Nephron progenitor cell (in vitro differentiated cells): ENCODE measurements around the gene ST6GALNAC1.

ENCODE experiments used
- DNase-seq: peaks from one replicate; pipeline ENCODE4 v3.0.0; 2021
- H3K27ac Mint-ChIP-seq: 2 replicates; pipeline ENCODE4 v1.8.0; 2021; ENCODE audit warnings: mild to moderate bottlenecking, moderate library complexity, mixed read lengths
- H3K27me3 Mint-ChIP-seq: 2 replicates; pipeline ENCODE4 v1.8.0; 2021; ENCODE audit warnings: mild to moderate bottlenecking, low read depth, mixed read lengths; ENCODE audit not compliant: poor library complexity
- H3K36me3 Mint-ChIP-seq: 2 replicates; pipeline ENCODE4 v1.8.0; 2021; ENCODE audit warnings: low read depth, mixed read lengths
- H3K4me1 Mint-ChIP-seq: 2 replicates; pipeline ENCODE4 v1.8.0; 2021; ENCODE audit warnings: mixed read lengths
- H3K4me3 Mint-ChIP-seq: 2 replicates; pipeline ENCODE4 v1.8.0; 2021; ENCODE audit warnings: mild to moderate bottlenecking, moderate library complexity, mixed read lengths
- H3K9me3 Mint-ChIP-seq: 2 replicates; pipeline ENCODE4 v1.8.0; 2021; ENCODE audit warnings: mild to moderate bottlenecking, moderate library complexity, mixed read lengths
- TF ChIP-seq, protein P1 (sequence below): fragments of 200-600 bp; sonication (generic); IDR thresholded peaks from 2 replicates; pipeline ENCODE4 v1.5.0; 2021; ENCODE audit warnings: antibody characterized with exemption

ST6GALNAC1 gene

DNA sequence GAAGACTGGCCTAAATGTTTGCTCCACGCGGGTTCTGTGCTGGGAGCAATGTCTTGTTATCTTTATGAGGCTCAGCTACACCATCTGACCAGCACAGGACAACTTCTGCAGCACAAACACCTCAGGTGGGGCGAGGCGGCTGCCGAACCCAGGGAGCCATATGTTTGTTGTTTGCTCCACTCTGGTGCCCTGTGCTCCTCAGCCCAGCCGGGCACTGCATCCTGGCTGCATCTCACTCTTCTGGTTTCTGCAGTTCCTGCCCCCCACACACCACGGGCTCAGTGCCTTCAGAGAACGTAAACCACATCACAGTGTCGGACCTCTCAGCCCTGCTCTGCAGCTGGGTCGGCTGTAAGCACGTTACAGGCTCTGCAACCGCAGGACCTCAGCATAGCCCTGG is 34.8 kb upstream of the ST6GALNAC1 start:
- no peaks in the 10 kb centered on the region for H3K36me3 Mint-ChIP-seq
- H3K4me3 Mint-ChIP-seq, result no peak overlapping the region
- no peak for DNase-seq
- H3K9me3 Mint-ChIP-seq, result no peaks in the 10 kb centered on the region
- H3K27me3 Mint-ChIP-seq, result no peaks in the 10 kb centered on the region
- TF ChIP-seq, protein P1, sequence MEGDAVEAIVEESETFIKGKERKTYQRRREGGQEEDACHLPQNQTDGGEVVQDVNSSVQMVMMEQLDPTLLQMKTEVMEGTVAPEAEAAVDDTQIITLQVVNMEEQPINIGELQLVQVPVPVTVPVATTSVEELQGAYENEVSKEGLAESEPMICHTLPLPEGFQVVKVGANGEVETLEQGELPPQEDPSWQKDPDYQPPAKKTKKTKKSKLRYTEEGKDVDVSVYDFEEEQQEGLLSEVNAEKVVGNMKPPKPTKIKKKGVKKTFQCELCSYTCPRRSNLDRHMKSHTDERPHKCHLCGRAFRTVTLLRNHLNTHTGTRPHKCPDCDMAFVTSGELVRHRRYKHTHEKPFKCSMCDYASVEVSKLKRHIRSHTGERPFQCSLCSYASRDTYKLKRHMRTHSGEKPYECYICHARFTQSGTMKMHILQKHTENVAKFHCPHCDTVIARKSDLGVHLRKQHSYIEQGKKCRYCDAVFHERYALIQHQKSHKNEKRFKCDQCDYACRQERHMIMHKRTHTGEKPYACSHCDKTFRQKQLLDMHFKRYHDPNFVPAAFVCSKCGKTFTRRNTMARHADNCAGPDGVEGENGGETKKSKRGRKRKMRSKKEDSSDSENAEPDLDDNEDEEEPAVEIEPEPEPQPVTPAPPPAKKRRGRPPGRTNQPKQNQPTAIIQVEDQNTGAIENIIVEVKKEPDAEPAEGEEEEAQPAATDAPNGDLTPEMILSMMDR, result no peak
- peaks cover 32% of the 10 kb centered on the region for H3K4me1 Mint-ChIP-seq
- no peak overlapping the region for H3K27ac Mint-ChIP-seq

DNA sequence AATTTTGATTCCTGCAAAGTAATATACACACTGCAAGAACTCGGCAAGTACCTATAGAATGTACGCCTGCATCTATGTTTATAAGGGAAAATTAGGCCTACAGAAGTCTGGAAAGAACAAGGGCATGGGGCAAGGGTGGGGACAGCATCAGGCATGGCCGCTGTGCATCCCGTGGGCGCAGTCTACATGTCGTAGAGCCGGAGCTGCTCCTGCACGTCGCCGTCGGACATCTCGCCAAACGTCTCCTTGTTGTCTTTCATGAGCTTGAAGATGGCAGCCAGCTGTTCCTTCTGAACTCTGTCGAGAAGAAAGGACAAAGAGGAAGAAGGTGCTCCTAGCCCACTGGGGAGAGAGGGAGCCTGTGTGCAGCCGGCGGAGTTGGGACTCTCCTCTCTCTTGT is 33.8 kb upstream of the ST6GALNAC1 start:
- Mint-ChIP-seq H3K27ac (no peak overlapping the region), H3K4me3 (no peak overlapping the region), H3K9me3 (no peaks in the 10 kb centered on the region), H3K36me3 (no peaks in the 10 kb centered on the region), H3K27me3 (no peaks in the 10 kb centered on the region), H3K4me1 (peaks cover 27% of the 10 kb centered on the region)
- TF ChIP-seq, protein P1, result no peak
- no peak for DNase-seq

DNA sequence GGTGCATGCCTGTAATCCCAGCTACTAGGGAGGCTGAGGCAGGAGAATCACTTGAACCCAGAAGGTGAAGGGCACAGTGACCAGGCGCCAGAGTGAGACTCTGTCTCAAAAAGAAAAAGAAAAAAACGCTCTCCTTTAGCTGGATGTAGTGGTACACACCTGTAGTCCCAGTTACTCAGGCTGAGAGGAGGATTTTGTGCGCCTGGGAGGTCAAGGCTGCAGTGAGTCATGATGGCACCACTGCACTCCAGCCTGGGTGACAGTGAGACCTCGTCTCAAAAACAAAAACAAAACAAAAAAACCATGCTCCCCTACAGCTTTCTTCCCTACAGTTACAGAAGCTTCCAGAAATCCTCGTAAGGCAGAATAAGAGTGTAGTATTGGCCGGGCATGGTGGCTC is 33.1 kb upstream of the ST6GALNAC1 start:
- no peaks in the 10 kb centered on the region for H3K27me3 Mint-ChIP-seq
- peaks cover 27% of the 10 kb centered on the region for H3K4me1 Mint-ChIP-seq
- TF ChIP-seq, protein P1, result no peak
- no peak overlapping the region for H3K4me3 Mint-ChIP-seq
- no peaks in the 10 kb centered on the region for H3K36me3 Mint-ChIP-seq
- H3K9me3 Mint-ChIP-seq, result no peaks in the 10 kb centered on the region
- DNase-seq, result no peak
- no peak overlapping the region for H3K27ac Mint-ChIP-seq

DNA sequence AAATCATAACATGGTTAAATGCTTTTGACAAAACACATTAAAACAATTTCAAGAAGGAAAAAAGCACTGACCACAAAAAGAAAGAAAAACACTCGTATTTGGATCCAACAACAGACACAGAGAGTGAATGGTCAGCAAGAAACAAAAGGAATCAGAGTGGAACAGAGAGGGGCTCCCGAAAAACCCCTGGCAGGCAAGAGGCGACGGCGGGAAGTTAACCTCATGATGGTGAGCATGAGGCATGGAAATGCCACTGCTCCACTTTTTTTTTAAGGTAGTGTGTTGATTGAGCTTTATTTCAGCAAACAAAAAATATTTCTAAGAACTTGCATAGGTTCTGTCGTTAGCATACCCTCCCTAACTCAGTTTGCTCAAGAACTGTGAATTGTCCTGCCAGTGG is 32.1 kb upstream of the ST6GALNAC1 start:
- H3K36me3 Mint-ChIP-seq, result no peaks in the 10 kb centered on the region
- H3K4me1 Mint-ChIP-seq, result peaks cover 27% of the 10 kb centered on the region
- DNase-seq, result no peak
- no peak overlapping the region for H3K27ac Mint-ChIP-seq
- H3K4me3 Mint-ChIP-seq, result no peak overlapping the region
- H3K9me3 Mint-ChIP-seq, result no peaks in the 10 kb centered on the region
- TF ChIP-seq, protein P1, result no peak
- H3K27me3 Mint-ChIP-seq, result no peaks in the 10 kb centered on the region

DNA sequence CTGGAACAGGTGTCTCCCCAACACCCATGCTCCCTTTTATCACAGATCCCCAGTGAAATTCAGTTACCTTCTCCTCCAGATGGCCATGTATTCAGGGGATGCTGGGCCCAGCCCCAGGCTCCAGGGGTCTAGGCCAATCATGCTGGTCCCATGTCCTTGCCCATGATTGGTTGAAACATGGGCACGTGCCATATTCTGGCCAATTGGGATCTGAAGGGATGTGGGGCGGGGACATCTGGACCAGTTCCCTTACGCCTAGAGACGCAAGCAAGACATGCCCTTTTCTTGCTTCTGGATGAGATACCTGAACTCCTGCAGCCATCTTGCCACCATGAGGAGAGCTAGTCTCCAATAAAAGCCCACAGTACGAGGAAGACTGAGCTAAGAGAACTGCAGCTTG is 31.0 kb upstream of the ST6GALNAC1 start:
- Mint-ChIP-seq H3K27me3 (peaks cover 3% of the 10 kb centered on the region), H3K9me3 (no peaks in the 10 kb centered on the region), H3K4me3 (no peak overlapping the region), H3K36me3 (no peaks in the 10 kb centered on the region), H3K4me1 (peaks cover 30% of the 10 kb centered on the region), H3K27ac (no peak overlapping the region)
- DNase-seq, result no peak
- TF ChIP-seq, protein P1, result no peak

DNA sequence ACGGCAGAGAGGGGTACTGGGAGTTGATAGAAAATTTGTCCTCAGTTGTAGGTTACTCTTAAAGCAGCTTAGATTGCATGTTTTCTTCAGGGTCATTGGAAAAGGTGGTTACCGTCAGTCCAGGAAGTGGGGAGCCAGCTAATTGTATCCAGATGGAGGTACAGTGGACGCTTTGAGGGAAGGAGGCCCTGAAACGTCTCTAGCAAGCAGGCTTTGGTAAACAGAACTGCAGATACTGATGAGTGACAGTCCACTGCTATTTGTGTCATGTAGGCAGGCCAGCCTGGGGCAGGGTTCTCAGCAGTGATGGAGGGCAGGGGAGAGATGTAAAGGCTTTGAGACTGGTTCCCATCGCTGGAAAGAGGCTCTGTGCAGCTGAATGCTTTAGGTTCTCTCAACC is 30.2 kb upstream of the ST6GALNAC1 start:
- H3K4me3 Mint-ChIP-seq, result peak overlapping the region; percentile 21
- DNase-seq, result no peak
- H3K9me3 Mint-ChIP-seq, result no peaks in the 10 kb centered on the region
- TF ChIP-seq, protein P1, result no peak
- H3K27me3 Mint-ChIP-seq, result peaks cover 3% of the 10 kb centered on the region
- H3K4me1 Mint-ChIP-seq, result peaks cover 30% of the 10 kb centered on the region
- H3K36me3 Mint-ChIP-seq, result no peaks in the 10 kb centered on the region
- peak overlapping the region; percentile 28 for H3K27ac Mint-ChIP-seq
